OCI-LY3 (cell line): ENCODE results near the gene FN3K.

Experiments
- EZH2phosphoT487 ChIP-seq: fragments of 200-600 bp; shearing (Covaris generic); IDR thresholded peaks from 2 replicates; pipeline ENCODE4 v1.6.1; 2018; ENCODE audit warnings: antibody characterized with exemption, mixed run types, low read depth
- TF ChIP-seq, protein P1 (sequence below): fragments of 200-600, 300-600 bp; sonication (generic); IDR thresholded peaks from 2 replicates; pipeline ENCODE4 v1.5.1; 2014; ENCODE audit warnings: antibody characterized with exemption, low read length, low read depth

DNA sequence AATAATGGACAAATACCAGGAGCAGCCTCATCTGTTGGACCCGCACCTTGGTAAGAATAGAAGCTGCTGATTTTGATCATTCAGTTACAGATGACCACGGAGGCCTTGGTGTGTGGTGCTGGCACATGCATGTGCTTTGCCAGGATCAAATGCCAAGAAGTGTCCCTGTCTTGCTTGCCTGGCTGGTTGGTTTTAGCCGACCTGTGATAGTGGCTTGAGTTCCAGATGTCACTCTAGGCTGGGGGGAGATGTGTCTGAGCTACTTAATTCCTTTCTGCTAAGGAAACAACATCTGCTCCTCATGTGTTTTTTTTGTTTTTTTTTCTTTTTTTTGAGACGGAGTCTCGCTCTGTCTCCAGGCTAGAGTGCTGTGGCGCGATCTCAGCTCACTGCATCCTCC, 20.8 kb downstream of the FN3K start:
- TF ChIP-seq, protein P1, sequence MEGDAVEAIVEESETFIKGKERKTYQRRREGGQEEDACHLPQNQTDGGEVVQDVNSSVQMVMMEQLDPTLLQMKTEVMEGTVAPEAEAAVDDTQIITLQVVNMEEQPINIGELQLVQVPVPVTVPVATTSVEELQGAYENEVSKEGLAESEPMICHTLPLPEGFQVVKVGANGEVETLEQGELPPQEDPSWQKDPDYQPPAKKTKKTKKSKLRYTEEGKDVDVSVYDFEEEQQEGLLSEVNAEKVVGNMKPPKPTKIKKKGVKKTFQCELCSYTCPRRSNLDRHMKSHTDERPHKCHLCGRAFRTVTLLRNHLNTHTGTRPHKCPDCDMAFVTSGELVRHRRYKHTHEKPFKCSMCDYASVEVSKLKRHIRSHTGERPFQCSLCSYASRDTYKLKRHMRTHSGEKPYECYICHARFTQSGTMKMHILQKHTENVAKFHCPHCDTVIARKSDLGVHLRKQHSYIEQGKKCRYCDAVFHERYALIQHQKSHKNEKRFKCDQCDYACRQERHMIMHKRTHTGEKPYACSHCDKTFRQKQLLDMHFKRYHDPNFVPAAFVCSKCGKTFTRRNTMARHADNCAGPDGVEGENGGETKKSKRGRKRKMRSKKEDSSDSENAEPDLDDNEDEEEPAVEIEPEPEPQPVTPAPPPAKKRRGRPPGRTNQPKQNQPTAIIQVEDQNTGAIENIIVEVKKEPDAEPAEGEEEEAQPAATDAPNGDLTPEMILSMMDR = no peak
- TF ChIP-seq EZH2phosphoT487 = no peak
